Neural progenitor cell (in vitro differentiated cells): ENCODE results near the gene HIBADH. TPM values are rescaled to one million over a fixed set of nuclear protein-coding genes. Genes with fewer than 3 reads are reported as not detected.

Experiments
- DNase-seq: peaks from one replicate; pipeline ENCODE4 v3.0.0-alpha.2; 2016; ENCODE audit warnings: low spot score
- H2AFZ ChIP-seq: fragments of 200-600 bp; sonication (generic); replicated peaks from 2 replicates; pipeline ENCODE4 v1.6.1; 2016; ENCODE audit warnings: antibody characterized with exemption
- H3F3A ChIP-seq: fragments of 200-600 bp; sonication (generic); 2 replicates; pipeline ENCODE4 v1.6.1; 2016; ENCODE audit warnings: antibody characterized with exemption, low read depth
- H3K27ac ChIP-seq: fragments of 200-600 bp; sonication (generic); 2 replicates; pipeline ENCODE4 v1.5.1; 2016; ENCODE audit warnings: mild to moderate bottlenecking
- H3K27me3 ChIP-seq: fragments of 200-600 bp; sonication (generic); 2 replicates; pipeline ENCODE4 v1.6.1; 2016; ENCODE audit warnings: mild to moderate bottlenecking, moderate library complexity
- H3K36me3 ChIP-seq: fragments of 200-600 bp; sonication (generic); 2 replicates; pipeline ENCODE4 v1.5.1; 2016
- H3K4me1 ChIP-seq: fragments of 200-600 bp; sonication (generic); 2 replicates; pipeline ENCODE4 v1.6.1; 2016; ENCODE audit warnings: mixed run types
- H3K4me2 ChIP-seq: fragments of 200-600 bp; sonication (generic); 2 replicates; pipeline ENCODE4 v1.6.1; 2016
- H3K4me3 ChIP-seq: fragments of 200-600 bp; sonication (generic); 2 replicates; pipeline ENCODE4 v1.5.1; 2016
- H3K79me2 ChIP-seq: fragments of 200-600 bp; sonication (generic); 2 replicates; pipeline ENCODE4 v1.6.1; 2016; ENCODE audit warnings: low read depth
- H3K9ac ChIP-seq: fragments of 200-600 bp; sonication (generic); 2 replicates; pipeline ENCODE4 v1.6.1; 2016
- H3K9me3 ChIP-seq: fragments of 200-600 bp; sonication (generic); 2 replicates; pipeline ENCODE4 v1.5.1; 2016; ENCODE audit warnings: low read depth
- H4K20me1 ChIP-seq: fragments of 200-600 bp; sonication (generic); 2 replicates; pipeline ENCODE4 v1.6.1; 2016; ENCODE audit warnings: low read depth
- H3K27ac Mint-ChIP-seq: 3 replicates; pipeline ENCODE4 v1.8.0; 2021; ENCODE audit warnings: mixed read lengths
- H3K27me3 Mint-ChIP-seq: 2 replicates; pipeline ENCODE4 v1.8.0; 2022; ENCODE audit warnings: low read depth, mild to moderate bottlenecking, inconsistent platforms, moderate library complexity, mixed read lengths; ENCODE audit not compliant: insufficient read depth
- H3K36me3 Mint-ChIP-seq: 3 replicates; pipeline ENCODE4 v1.8.0; 2021; ENCODE audit warnings: mixed read lengths
- H3K4me1 Mint-ChIP-seq: 3 replicates; pipeline ENCODE4 v1.8.0; 2021; ENCODE audit warnings: mixed read lengths
- H3K4me3 Mint-ChIP-seq: 3 replicates; pipeline ENCODE4 v1.8.0; 2021; ENCODE audit warnings: mild to moderate bottlenecking, moderate library complexity, mixed read lengths
- H3K9me3 Mint-ChIP-seq: 3 replicates; pipeline ENCODE4 v1.8.0; 2020; ENCODE audit warnings: mixed read lengths
- CTCF ChIP-seq: fragments of 200-600 bp; sonication (generic); IDR thresholded peaks from 2 replicates; pipeline ENCODE4 v1.5.1; 2017; ENCODE audit warnings: antibody characterized with exemption, mild to moderate bottlenecking
- EZH2 ChIP-seq: fragments of 200-600 bp; sonication (generic); IDR thresholded peaks from 2 replicates; pipeline ENCODE4 v1.6.1; 2017; ENCODE audit warnings: antibody characterized with exemption, mild to moderate bottlenecking, moderate library complexity
- EZH2phosphoT487 ChIP-seq: fragments of 200-600 bp; sonication (generic); IDR thresholded peaks from 2 replicates; pipeline ENCODE4 v1.6.1; 2017; ENCODE audit warnings: antibody characterized with exemption
- total RNA-seq: library from RNA; depleted of rRNA; stranded (reverse); fragments of >200 nt; gene quantifications from 2 replicates; pipeline ENCODE4 v1.2.3, GENCODE V29; 2015; ENCODE audit warnings: low replicate concordance

The HIBADH gene
- total RNA-seq, 1 donor from 2014 or later: 88.6 TPM

GRCh38 chr7:27635728-27636127, 27.0 kb downstream of the HIBADH start:
- Histone ChIP-seq H3K9ac (no peak overlapping the region), H3K9me3 (no peaks in the 10 kb centered on the region), H3K79me2 (peaks cover 62% of the 10 kb centered on the region), H3K36me3 (peaks cover 3% of the 10 kb centered on the region), H3K27me3 (no peaks in the 10 kb centered on the region), H2AFZ (no peak overlapping the region), H3F3A (peaks cover 46% of the 10 kb centered on the region), H3K27ac (peak overlapping the region; percentile 80), H4K20me1 (peaks cover 10% of the 10 kb centered on the region), H3K4me3 (peak overlapping the region; percentile 3), H3K4me2 (peak overlapping the region; percentile 69), H3K4me1 (peaks cover 67% of the 10 kb centered on the region)
- no peaks in the 10 kb centered on the region for H3K9me3 Mint-ChIP-seq
- peaks cover 5% of the 10 kb centered on the region for H3K4me1 Mint-ChIP-seq
- H3K27me3 Mint-ChIP-seq: no peaks in the 10 kb centered on the region
- peaks cover 18% of the 10 kb centered on the region for H3K36me3 Mint-ChIP-seq
- no peak overlapping the region for H3K27ac Mint-ChIP-seq
- no peak overlapping the region for H3K4me3 Mint-ChIP-seq
- TF ChIP-seq CTCF (no peak), EZH2 (no peak), EZH2phosphoT487 (no peak)
- no peak for DNase-seq

GRCh38 chr7:27634671-27635493, 27.8 kb downstream of the HIBADH start:
- Histone ChIP-seq H3K9me3 (no peaks in the 10 kb centered on the region), H3K9ac (no peak overlapping the region), H3K4me3 (peak overlapping the region; percentile 3), H3F3A (peaks cover 46% of the 10 kb centered on the region), H3K36me3 (peaks cover 10% of the 10 kb centered on the region), H3K79me2 (peaks cover 55% of the 10 kb centered on the region), H4K20me1 (peaks cover 10% of the 10 kb centered on the region), H3K27me3 (no peaks in the 10 kb centered on the region), H3K4me1 (peaks cover 66% of the 10 kb centered on the region), H3K4me2 (peak overlapping the region; percentile 69), H3K27ac (peak overlapping the region; percentile 80), H2AFZ (no peak overlapping the region)
- Mint-ChIP-seq H3K9me3 (no peaks in the 10 kb centered on the region), H3K36me3 (peaks cover 18% of the 10 kb centered on the region), H3K27me3 (no peaks in the 10 kb centered on the region), H3K27ac (no peak overlapping the region), H3K4me1 (peaks cover 5% of the 10 kb centered on the region), H3K4me3 (no peak overlapping the region)
- DNase-seq: peak; percentile 53
- TF ChIP-seq EZH2 (no peak), CTCF (no peak)

GRCh38 chr7:27633062-27633461, 29.6 kb downstream of the HIBADH start:
- peaks cover 39% of the 10 kb centered on the region for H3F3A ChIP-seq
- no peak overlapping the region for H3K27ac ChIP-seq
- Mint-ChIP-seq H3K9me3 (no peaks in the 10 kb centered on the region), H3K36me3 (peaks cover 9% of the 10 kb centered on the region), H3K27ac (no peak overlapping the region), H3K4me3 (no peak overlapping the region), H3K4me1 (peaks cover 5% of the 10 kb centered on the region), H3K27me3 (no peaks in the 10 kb centered on the region)
- H3K4me3 ChIP-seq: no peak overlapping the region
- H2AFZ ChIP-seq: no peak overlapping the region
- H3K27me3 ChIP-seq: no peaks in the 10 kb centered on the region
- H3K4me1 ChIP-seq: peaks cover 58% of the 10 kb centered on the region
- H3K9ac ChIP-seq: no peak overlapping the region
- no peak overlapping the region for H3K4me2 ChIP-seq
- peaks cover 38% of the 10 kb centered on the region for H3K79me2 ChIP-seq
- TF ChIP-seq EZH2phosphoT487: no peak
- TF ChIP-seq CTCF: no peak
- TF ChIP-seq EZH2: no peak
- H4K20me1 ChIP-seq: peaks cover 10% of the 10 kb centered on the region
- H3K9me3 ChIP-seq: no peaks in the 10 kb centered on the region
- no peak for DNase-seq
- peaks cover 25% of the 10 kb centered on the region for H3K36me3 ChIP-seq
